Cardiac muscle cell (in vitro differentiated cells and primary cell): ENCODE data around the gene CC2D2B. TPM values are rescaled to one million over a fixed set of nuclear protein-coding genes. Genes with fewer than 3 reads are reported as not detected.

Experiments used
- DNase-seq, 2 donors: peaks; one replicate each; pipeline versions ENCODE4 v3.0.0 to v3.0.0-alpha.2; 2010 to 2017; ENCODE audit warnings: low read depth in 1 of 2, low spot score in 1 of 2
- H3K27ac ChIP-seq: fragments of 200-600 bp; sonication (generic); 2 replicates; pipeline ENCODE4 v1.5.1; 2016
- H3K27me3 ChIP-seq: fragments of 200-600 bp; sonication (generic); 2 replicates; pipeline ENCODE4 v1.6.0; 2016; ENCODE audit warnings: control low read depth
- H3K36me3 ChIP-seq: fragments of 200-600 bp; sonication (generic); 2 replicates; pipeline ENCODE4 v1.5.1; 2016; ENCODE audit warnings: control low read depth
- H3K4me1 ChIP-seq: fragments of 200-600 bp; sonication (generic); 2 replicates; pipeline ENCODE4 v1.8.1; 2017; ENCODE audit warnings: low read depth, mild to moderate bottlenecking, mixed run types
- H3K4me3 ChIP-seq: fragments of 200-600 bp; sonication (generic); 2 replicates; pipeline ENCODE4 v1.5.1; 2016; ENCODE audit warnings: mild to moderate bottlenecking
- H3K9me3 ChIP-seq: fragments of 200-600 bp; sonication (generic); 2 replicates; pipeline ENCODE4 v1.5.1; 2017; ENCODE audit warnings: low read depth, mild to moderate bottlenecking, control low read depth
- polyA plus RNA-seq: library from polyadenylated mRNA; unstranded; fragments of >200 nt; fragmentation: Nextera tagmentation; extraction: Ambion mirVana; gene quantifications from 2 replicates; pipeline ENCODE4 v1.2.1, GENCODE V29; 2016
- total RNA-seq: library from RNA; depleted of rRNA; stranded (reverse); fragments of >200 nt; gene quantifications from 2 replicates; pipeline ENCODE4 v1.2.3, GENCODE V29; 2016
- TF ChIP-seq, protein P1 (sequence below): IDR thresholded peaks from 2 replicates; pipeline ENCODE4 v1.5.1; 2012; ENCODE audit warnings: low read depth, mild to moderate bottlenecking, low read length

CC2D2B gene
- total and polyA plus RNA-seq, 2 experiments from 2014 or later, result 0.15 to 0.18 TPM

DNA sequence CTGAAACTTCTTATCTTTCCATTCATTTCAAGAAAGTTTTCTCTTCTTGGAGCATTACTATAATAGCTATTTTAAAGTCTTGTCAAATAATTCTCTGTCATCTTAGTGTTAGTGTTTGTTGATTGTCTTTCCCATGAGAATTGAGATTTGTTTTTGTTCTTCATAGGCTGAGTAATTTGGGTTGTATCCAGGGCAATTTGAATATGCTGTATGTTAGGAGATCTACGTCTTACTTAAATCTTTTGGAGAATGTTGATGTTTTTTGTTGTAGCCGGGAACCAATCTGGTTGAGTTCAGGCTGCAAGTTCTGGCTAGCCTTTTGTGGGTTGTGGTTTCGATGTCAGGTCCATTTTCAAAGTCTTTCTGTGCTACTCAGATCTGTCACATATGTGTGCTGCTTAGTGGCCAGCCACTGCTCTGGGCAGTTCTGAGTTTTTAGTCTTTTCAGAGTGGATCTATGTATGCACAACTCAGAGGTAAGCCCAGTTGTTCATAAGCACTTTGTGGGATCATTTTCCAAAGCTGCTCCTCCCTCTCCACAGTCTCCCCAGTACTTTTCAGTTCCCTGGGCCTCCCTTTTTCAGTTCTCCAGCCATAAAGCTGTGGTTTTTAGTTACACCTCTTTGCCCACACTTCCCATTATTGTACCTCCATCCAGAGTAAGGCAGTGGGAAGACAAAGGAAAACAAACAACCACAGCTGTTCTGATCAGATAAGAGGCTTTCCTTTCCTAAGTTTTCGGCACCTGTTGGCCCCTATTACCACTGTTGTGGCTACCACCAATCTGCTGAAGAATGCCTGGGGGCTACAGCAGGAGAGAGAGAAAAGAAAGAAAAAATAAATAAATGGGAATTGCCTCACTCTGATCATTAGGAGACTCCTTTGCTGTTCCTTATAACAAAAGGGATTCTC is 131.0 kb downstream of the CC2D2B start:
- Histone ChIP-seq H3K27ac (no peak overlapping the region), H3K36me3 (no peaks in the 10 kb centered on the region), H3K4me3 (no peak overlapping the region), H3K27me3 (no peaks in the 10 kb centered on the region), H3K4me1 (no peaks in the 10 kb centered on the region), H3K9me3 (no peaks in the 10 kb centered on the region)
- DNase-seq, result no peak
- TF ChIP-seq, protein P1, sequence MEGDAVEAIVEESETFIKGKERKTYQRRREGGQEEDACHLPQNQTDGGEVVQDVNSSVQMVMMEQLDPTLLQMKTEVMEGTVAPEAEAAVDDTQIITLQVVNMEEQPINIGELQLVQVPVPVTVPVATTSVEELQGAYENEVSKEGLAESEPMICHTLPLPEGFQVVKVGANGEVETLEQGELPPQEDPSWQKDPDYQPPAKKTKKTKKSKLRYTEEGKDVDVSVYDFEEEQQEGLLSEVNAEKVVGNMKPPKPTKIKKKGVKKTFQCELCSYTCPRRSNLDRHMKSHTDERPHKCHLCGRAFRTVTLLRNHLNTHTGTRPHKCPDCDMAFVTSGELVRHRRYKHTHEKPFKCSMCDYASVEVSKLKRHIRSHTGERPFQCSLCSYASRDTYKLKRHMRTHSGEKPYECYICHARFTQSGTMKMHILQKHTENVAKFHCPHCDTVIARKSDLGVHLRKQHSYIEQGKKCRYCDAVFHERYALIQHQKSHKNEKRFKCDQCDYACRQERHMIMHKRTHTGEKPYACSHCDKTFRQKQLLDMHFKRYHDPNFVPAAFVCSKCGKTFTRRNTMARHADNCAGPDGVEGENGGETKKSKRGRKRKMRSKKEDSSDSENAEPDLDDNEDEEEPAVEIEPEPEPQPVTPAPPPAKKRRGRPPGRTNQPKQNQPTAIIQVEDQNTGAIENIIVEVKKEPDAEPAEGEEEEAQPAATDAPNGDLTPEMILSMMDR, result no peak

DNA sequence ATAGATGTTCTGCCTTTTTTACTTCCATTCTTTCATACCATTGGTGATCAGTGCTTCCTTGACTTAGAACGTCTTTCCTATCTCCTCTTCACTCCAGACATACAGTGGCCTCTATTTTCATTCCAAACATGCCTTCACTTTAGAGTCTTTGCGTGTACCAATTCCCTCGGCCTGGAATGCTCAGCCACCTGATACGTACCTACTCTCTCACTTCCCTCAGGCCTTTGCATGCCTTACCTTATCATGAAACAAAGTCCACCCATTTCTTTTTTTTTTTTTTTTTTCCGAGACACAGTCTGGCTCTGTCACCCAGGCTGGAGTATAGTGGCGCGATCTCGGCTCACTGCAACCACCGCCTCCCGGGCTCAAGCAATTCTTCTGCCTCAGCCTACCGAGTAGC is 133.4 kb downstream of the CC2D2B start:
- Histone ChIP-seq H3K4me1 (peaks cover 11% of the 10 kb centered on the region), H3K27ac (no peak overlapping the region), H3K9me3 (no peaks in the 10 kb centered on the region), H3K36me3 (no peaks in the 10 kb centered on the region), H3K27me3 (no peaks in the 10 kb centered on the region), H3K4me3 (no peak overlapping the region)
- TF ChIP-seq, protein P1, result no peak
- no peak for DNase-seq

DNA sequence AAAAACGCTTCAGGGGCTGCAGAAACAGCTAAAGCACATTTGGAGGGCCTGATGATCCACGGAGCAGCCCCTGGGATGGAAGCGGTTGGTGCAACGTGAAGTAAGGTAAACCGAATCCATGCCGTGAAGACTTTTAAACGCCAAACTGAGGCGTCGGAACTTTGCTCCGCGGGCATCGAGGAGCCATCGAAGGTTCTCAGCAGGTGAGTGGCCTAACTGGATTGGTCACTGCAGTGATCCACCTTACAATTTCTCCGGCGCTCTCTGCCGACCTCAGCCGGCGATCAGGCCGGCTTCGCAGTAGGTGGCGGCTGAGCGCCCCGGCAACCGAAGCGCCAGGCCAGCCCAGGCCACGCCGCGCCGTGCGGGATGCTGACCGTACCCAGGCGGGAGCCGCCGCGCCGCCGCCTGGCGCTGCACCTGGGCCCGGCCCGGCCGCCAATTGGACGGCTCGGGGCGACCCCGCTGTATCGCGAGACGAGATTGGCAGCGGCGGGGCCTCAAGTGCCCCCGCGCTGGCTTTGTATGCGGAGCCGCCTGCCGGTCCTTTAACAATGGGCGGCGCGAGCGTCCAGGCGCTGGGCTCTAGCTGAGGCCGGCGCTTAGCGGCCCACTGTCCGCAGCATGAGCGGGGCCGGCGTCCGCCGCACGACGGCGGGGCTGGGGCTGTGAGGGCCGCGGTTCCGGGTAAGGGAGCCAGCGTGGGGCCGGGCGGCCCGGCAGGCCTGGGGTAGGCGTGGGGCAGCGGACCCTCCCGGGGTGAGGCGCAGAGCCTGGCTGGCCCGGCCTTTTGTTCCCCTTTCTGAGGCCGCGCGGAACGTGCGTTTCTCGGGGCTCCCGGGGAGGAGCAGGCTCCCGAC is 135.5 kb downstream of the CC2D2B start, which contains the start of gene CCNJ:
CCNJ (plus strand) TSS at position 551 of the 860 bp plus-strand sequence. CDS start 811 bp downstream, outside the sequence.
- Histone ChIP-seq H3K27ac (peak within 1 kb of the TSS; percentile 88), H3K27me3 (no peaks in the 10 kb centered on the region), H3K4me3 (peak within 1 kb of the TSS; percentile 54), H3K4me1 (peaks cover 11% of the 10 kb centered on the region), H3K36me3 (no peaks in the 10 kb centered on the region), H3K9me3 (no peaks in the 10 kb centered on the region)
- DNase-seq, result peak; percentile 93 to 97
- TF ChIP-seq, protein P1, result no peak

DNA sequence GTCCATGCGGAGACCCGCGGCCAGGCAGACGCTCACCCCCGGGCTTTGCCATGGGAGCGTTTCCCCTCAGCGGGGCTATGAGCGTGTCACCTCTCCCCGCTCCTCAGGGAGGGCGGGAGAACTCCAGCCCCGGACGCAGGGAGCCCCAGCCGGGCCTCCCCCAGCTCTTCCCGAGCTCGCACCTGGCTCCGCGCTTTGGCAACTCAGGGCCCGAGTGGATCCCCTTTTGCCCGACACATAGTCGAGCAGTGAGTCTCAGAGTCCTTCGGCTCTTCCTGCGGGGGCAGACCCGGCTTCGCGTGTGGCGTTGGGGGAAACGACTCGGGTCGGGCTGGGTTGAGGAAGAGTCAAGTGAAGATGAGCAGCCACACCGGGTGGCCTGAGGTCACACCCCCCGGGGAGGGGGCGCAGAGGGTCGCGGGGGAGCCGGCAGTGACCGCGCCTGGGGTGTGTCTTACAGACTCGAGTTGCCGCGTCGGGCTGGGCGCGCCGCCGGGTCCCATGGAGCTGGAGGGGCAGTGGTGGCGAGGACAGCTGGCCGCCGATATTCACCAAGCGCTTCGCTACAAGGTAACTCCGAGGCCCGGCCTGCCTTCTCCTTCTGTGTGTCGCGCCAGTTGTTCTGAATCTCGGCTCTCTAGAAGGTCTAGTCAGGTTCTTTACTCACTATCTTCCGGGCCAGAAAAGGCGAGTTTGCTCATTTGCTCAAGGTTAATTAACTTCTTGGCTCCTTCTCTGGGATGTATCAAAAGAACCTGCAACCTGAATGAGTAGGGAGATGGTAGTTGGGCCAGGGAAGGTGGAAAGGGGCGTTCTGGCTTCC is 136.3 kb downstream of the CC2D2B start:
- no peaks in the 10 kb centered on the region for H3K27me3 ChIP-seq
- H3K36me3 ChIP-seq, result no peaks in the 10 kb centered on the region
- H3K4me3 ChIP-seq, result peak overlapping the region; percentile 54
- peak overlapping the region; percentile 88 for H3K27ac ChIP-seq
- peak; percentile 40 to 79 for DNase-seq
- no peaks in the 10 kb centered on the region for H3K9me3 ChIP-seq
- H3K4me1 ChIP-seq, result peaks cover 11% of the 10 kb centered on the region
- TF ChIP-seq, protein P1, result no peak

DNA sequence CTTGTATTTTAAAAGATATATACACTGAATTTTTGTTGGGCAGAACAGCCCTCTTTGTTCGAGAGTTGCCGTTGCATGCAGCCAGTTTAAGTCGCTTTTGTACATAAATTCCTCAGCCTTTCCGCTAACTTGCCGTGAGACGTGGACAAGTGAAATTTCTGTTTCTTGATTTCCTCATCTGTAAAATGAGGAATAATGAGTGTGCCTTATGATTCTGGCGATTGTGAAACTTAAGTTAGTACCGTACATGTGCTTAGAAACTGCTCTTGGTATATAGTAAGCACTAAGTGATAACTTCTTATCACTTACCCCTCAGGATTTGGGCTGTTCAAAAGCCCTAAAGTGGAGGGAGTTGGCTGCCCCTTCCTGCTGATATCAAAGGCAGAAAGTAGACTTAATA is 137.0 kb downstream of the CC2D2B start:
- TF ChIP-seq, protein P1, result no peak
- peak in 1 of 2 donors; percentile 62 for DNase-seq
- H3K27ac ChIP-seq, result peak overlapping the region; percentile 88

More for the DNA sequence above, 137.0 kb downstream of the CC2D2B start:
- Histone ChIP-seq H3K4me3 (peak overlapping the region; percentile 54), H3K27me3 (no peaks in the 10 kb centered on the region), H3K36me3 (no peaks in the 10 kb centered on the region), H3K4me1 (peaks cover 11% of the 10 kb centered on the region), H3K9me3 (no peaks in the 10 kb centered on the region)
